Mammary epithelial cell (primary cell): ENCODE measurements around the gene SMAD5.

Source experiments
- CTCF ChIP-seq, 2 donors: IDR thresholded peaks in 1 of 2; conservative IDR thresholded peaks in 1 of 2; 2 replicates each; pipeline ENCODE4 v1.5.1; 2011 to 2012; ENCODE audit warnings: inconsistent platforms in 2 of 2, low read length in 2 of 2, mild to moderate bottlenecking in 2 of 2, control low read depth in 1 of 2, low read depth in 1 of 2; ENCODE audit not compliant: insufficient read depth in 1 of 2; ENCODE audit errors: extremely low read depth in 1 of 2
- EZH2 ChIP-seq: IDR thresholded peaks from 2 replicates; pipeline ENCODE4 v1.6.1; 2012; ENCODE audit warnings: low read length, inconsistent platforms, borderline replicate concordance

- TF ChIP-seq CTCF (conservative IDR thresholded peaks at IDR 0.05 in 1 of 2, IDR thresholded peaks at IDR 0.05 in 1 of 2; ENCODE audit: extremely low read depth in 1 of 2, insufficient read depth in 1 of 2, low read depth in 1 of 2, low read length in 2 of 2): no peak
- no peak for TF ChIP-seq EZH2
These were observed 83.6 kb downstream of the SMAD5 start for GRCh38 chr5:136216230-136216629.
